ENCODE data around the gene USPL1. TPM values are rescaled to one million over a fixed set of nuclear protein-coding genes. Genes with fewer than 3 reads are reported as not detected.
A peak's percentile ranks its signal among the peaks of the same experiment; 100 is the strongest.

USPL1 gene
- total and polyA plus RNA-seq, 2 of the 13 experiments (the other 11 are each of a cell fraction or from before 2014, with no cell fraction given), result 13.7 to 15.9 TPM

GRCh38 chr13:30617315-30618185 is at the start of gene USPL1 (continued):
- no peak; the same call in 1 of the 2 replicates for TF ChIP-seq PBX2 (CRISPR knock-in tag; IDR thresholded peaks at IDR 0.05)
- TF ChIP-seq ZNF513 (CRISPR knock-in tag; conservative IDR thresholded peaks at IDR 0.05), result no peak
- peak; percentile 89; the same call in 1 of the 2 replicates for TF ChIP-seq SIN3A (IDR thresholded peaks at IDR 0.05; ENCODE audit: borderline replicate concordance, low read depth, low read length)
- TF ChIP-seq ZFP1 (CRISPR knock-in tag; IDR thresholded peaks at IDR 0.05), result peak; percentile 85; the same call in 1 of the 2 replicates
- TF ChIP-seq HES4 (CRISPR knock-in tag; IDR thresholded peaks at IDR 0.05; ENCODE audit: borderline replicate concordance), result peak; percentile 96
- no peak for TF ChIP-seq ZFP62 (CRISPR knock-in tag; IDR thresholded peaks at IDR 0.05)
- peak; percentile 94; the same call in 1 of the 2 replicates for TF ChIP-seq ZZZ3 (CRISPR knock-in tag; IDR thresholded peaks at IDR 0.05; ENCODE audit: borderline replicate concordance)
- TF ChIP-seq TCF7 (IDR thresholded peaks at IDR 0.05; ENCODE audit: low read depth), result no peak
- 0 out of 2 replicates have a peak, but pooled peaks have one; percentile 44 for TF ChIP-seq HNRNPL (IDR thresholded peaks at IDR 0.05; ENCODE audit: low read depth, low read length)
- peak; percentile 81; the same call in 1 of the 2 replicates for TF ChIP-seq EED (CRISPR knock-in tag; IDR thresholded peaks at IDR 0.05)
- TF ChIP-seq ZNF18 (CRISPR knock-in tag; IDR thresholded peaks at IDR 0.05; ENCODE audit: insufficient replicate concordance), result no peak
- peak; percentile 99 for TF ChIP-seq ZNF772 (CRISPR knock-in tag; IDR thresholded peaks at IDR 0.05)
- TF ChIP-seq JARID2 (CRISPR knock-in tag; IDR thresholded peaks at IDR 0.05; ENCODE audit: insufficient replicate concordance), result peak; percentile 77
- TF ChIP-seq ZNF552 (CRISPR knock-in tag; IDR thresholded peaks at IDR 0.05; ENCODE audit: borderline replicate concordance), result peak; percentile 99
- TF ChIP-seq ZNF564 (CRISPR knock-in tag; IDR thresholded peaks at IDR 0.05), result peak; percentile 95
- TF ChIP-seq CREB3 (CRISPR knock-in tag; IDR thresholded peaks at IDR 0.05), result no peak; the same call in 1 of the 2 replicates
- TF ChIP-seq ZNF792 (CRISPR knock-in tag; IDR thresholded peaks at IDR 0.05), result peak; percentile 95
- TF ChIP-seq SNAPC2 (CRISPR knock-in tag; IDR thresholded peaks at IDR 0.05), result peak; percentile 98
- peak; percentile 92; the same call in 1 of the 2 replicates for TF ChIP-seq ZNF841 (CRISPR knock-in tag; IDR thresholded peaks at IDR 0.05; ENCODE audit: borderline replicate concordance)
- peak; percentile 96; the same call in 1 of the 2 replicates for TF ChIP-seq FOXK1 (CRISPR knock-in tag; IDR thresholded peaks at IDR 0.05; ENCODE audit: borderline replicate concordance, low read depth)
- peak; percentile 61; the same call in 1 of the 2 replicates for TF ChIP-seq ZNF512B (CRISPR knock-in tag; IDR thresholded peaks at IDR 0.05; ENCODE audit: borderline replicate concordance)
